Measurements from ENCODE around the gene GEMIN2. TPM values are rescaled to one million over a fixed set of nuclear protein-coding genes. Genes with fewer than 3 reads are reported as not detected.

Gene GEMIN2
- polyA plus RNA-seq, 2 of the 4 experiments (the other 2 are of a cell fraction), result 30.6 to 67.8 TPM

DNA sequence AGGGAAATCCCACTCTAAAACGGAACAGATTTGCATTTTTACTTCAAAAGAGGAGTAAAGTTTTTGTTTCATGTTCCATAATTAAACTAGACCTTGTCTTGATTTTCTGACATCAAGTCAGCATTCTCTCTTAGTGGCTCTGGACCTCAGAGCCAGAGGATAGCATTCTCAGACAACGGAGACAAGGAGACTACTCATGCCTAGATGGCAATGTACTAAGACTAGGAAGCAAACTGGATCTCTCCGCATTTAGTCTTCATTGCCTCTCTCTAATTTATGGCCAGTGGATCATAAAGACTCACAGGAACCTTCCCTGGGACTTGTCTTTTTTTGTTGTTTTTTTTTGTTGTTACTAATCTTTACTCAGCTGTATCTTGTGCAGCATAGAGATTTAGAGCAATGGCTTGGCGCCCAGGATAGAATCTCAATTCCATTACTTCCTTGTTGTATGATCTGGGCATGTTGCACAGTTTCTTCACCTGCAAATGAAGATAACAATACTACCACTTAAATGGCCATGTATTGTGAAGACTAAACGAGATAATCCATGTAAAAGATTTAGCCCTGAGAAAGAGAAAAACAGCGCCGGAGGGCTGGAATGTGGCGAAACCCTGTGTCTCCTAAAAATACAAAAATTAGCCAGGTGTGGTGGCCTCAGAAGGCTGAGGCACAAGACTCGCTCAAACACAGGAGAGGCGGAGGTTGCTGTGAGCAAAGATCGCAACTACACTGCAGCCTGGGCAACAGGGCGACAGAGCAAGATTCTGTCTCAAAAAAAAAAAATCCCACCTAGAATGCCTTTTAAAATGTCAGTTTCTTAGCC, 4.0 kb upstream of the GEMIN2 start:
- POLR2A ChIA-PET, result no interaction called here
- no peak overlapping the region for H3K4me2 ChIP-seq
- TF ChIP-seq MAX (IDR thresholded peaks at IDR 0.05), result no peak
- no peak for TF ChIP-seq ZSCAN20 (CRISPR knock-in tag; IDR thresholded peaks at IDR 0.05)
- TF ChIP-seq CBX8 (IDR thresholded peaks at IDR 0.05), result no peak
- no peak for TF ChIP-seq ATOH8 (CRISPR knock-in tag; IDR thresholded peaks at IDR 0.05; ENCODE audit: low read depth)
- TF ChIP-seq HOXB13 (CRISPR knock-in tag; IDR thresholded peaks at IDR 0.05; ENCODE audit: low read depth), result no peak
- TF ChIP-seq ELK1 (IDR thresholded peaks at IDR 0.05; ENCODE audit: low read depth, low read length), result no peak
- TF ChIP-seq HOXA7 (CRISPR knock-in tag; IDR thresholded peaks at IDR 0.05), result no peak
- no peak for TF ChIP-seq BCL3 (IDR thresholded peaks at IDR 0.05)
- no peak for TF ChIP-seq HDAC2 (IDR thresholded peaks at IDR 0.05)
- TF ChIP-seq EP300 (IDR thresholded peaks at IDR 0.05), result no peak
- TF ChIP-seq RFX5 (IDR thresholded peaks at IDR 0.05), result no peak
- TF ChIP-seq CTCF (IDR thresholded peaks at IDR 0.05), result no peak
- TF ChIP-seq NR3C1 (IDR thresholded peaks at IDR 0.05), result no peak
- TF ChIP-seq RAD21 (conservative IDR thresholded peaks at IDR 0.05 in 1 of 2, IDR thresholded peaks at IDR 0.05 in 1 of 2), result no peak
- TF ChIP-seq, protein P1, sequence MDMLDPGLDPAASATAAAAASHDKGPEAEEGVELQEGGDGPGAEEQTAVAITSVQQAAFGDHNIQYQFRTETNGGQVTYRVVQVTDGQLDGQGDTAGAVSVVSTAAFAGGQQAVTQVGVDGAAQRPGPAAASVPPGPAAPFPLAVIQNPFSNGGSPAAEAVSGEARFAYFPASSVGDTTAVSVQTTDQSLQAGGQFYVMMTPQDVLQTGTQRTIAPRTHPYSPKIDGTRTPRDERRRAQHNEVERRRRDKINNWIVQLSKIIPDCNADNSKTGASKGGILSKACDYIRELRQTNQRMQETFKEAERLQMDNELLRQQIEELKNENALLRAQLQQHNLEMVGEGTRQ (IDR thresholded peaks at IDR 0.05), result no peak
- TF ChIP-seq MAFK (IDR thresholded peaks at IDR 0.05; ENCODE audit: partially characterized antibody), result no peak
- no peak for TF ChIP-seq POLR2AphosphoS2 (conservative IDR thresholded peaks at IDR 0.05; ENCODE audit: low read length)
- TF ChIP-seq PBX3 (IDR thresholded peaks at IDR 0.05), result no peak
- TF ChIP-seq JUN (IDR thresholded peaks at IDR 0.05), result no peak
- TF ChIP-seq, protein P2, sequence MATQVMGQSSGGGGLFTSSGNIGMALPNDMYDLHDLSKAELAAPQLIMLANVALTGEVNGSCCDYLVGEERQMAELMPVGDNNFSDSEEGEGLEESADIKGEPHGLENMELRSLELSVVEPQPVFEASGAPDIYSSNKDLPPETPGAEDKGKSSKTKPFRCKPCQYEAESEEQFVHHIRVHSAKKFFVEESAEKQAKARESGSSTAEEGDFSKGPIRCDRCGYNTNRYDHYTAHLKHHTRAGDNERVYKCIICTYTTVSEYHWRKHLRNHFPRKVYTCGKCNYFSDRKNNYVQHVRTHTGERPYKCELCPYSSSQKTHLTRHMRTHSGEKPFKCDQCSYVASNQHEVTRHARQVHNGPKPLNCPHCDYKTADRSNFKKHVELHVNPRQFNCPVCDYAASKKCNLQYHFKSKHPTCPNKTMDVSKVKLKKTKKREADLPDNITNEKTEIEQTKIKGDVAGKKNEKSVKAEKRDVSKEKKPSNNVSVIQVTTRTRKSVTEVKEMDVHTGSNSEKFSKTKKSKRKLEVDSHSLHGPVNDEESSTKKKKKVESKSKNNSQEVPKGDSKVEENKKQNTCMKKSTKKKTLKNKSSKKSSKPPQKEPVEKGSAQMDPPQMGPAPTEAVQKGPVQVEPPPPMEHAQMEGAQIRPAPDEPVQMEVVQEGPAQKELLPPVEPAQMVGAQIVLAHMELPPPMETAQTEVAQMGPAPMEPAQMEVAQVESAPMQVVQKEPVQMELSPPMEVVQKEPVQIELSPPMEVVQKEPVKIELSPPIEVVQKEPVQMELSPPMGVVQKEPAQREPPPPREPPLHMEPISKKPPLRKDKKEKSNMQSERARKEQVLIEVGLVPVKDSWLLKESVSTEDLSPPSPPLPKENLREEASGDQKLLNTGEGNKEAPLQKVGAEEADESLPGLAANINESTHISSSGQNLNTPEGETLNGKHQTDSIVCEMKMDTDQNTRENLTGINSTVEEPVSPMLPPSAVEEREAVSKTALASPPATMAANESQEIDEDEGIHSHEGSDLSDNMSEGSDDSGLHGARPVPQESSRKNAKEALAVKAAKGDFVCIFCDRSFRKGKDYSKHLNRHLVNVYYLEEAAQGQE (IDR thresholded peaks at IDR 0.05), result no peak
- WGBS (ENCODE audit: missing lambda C conversion rate), result 83% methylated on average over 12 of the region's 12 CpGs
- CTCF ChIA-PET, result interaction anchor here (1.4 to 1.8 kb wide), 2 partner anchors 259 to 316 kb away, joined by 3 to 10 read pairs; no protein-coding TSS in a partner anchor
- H3K4me3 ChIP-seq, result no peak overlapping the region
- H3K9me3 ChIP-seq, result no peaks in the 10 kb centered on the region
- H3K4me1 ChIP-seq, result peaks cover 8% of the 10 kb centered on the region; the same call in 2 of the 3 replicates
- DNase-seq (ENCODE audit: low read depth in 1 of 2, low spot score in 1 of 2) (no peak), ATAC-seq (no peak), FAIRE-seq (no peak)
- no peak overlapping the region for H3K27ac ChIP-seq
